ENCODE results near the gene DNAH1.
A peak's percentile ranks its signal among the peaks of the same experiment; 100 is the strongest.
"Not testable (repeated sequence)": the region's sequence is repeated elsewhere in the genome, so short reads cannot be mapped to it uniquely, and the experiment has no call there.

The DNAH1 gene

DNA sequence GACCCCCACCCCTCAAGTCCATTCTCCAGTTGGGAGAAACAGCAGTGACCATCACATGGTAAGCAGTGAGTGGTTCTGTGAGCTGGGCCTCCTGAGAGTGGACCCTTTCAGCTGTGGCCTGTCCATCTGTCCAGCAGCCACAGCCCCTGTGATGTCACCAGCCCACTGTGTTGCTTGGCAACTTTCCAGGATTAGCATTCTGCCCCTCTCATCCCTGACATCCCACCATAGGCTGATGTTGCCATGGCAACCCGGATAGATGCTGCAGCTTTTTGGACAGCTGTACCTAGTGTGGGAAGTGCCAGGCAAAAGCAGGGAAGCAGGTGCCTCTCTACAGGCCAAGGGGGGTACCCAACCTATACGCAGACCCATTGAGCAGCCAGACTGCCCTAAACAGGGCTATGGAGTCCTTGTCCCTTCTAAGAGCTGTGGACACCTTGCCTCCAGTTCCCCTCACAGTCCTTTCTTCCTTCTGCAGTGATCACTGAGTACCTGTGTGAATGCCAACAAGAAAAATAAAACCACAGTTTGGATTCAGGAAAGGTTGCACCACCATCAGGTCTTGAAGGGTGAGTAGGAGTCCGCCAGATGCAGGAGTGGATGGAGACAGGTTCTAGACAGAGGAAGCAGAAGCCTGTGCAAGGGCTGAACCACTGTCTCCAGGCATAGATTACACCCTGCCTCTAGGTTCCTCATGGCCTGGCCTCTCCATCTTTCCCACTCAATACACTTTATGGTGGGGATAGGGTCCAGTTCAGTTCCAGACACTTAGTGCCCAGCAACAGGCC is at the start of gene DNAH1:
Gene DNAH1 (plus strand): TSS at position 343 of the 788 bp plus-strand sequence. CDS start 6,124 bp downstream, outside the sequence.
- peak; percentile 90 to 91 for DNase-seq

DNA sequence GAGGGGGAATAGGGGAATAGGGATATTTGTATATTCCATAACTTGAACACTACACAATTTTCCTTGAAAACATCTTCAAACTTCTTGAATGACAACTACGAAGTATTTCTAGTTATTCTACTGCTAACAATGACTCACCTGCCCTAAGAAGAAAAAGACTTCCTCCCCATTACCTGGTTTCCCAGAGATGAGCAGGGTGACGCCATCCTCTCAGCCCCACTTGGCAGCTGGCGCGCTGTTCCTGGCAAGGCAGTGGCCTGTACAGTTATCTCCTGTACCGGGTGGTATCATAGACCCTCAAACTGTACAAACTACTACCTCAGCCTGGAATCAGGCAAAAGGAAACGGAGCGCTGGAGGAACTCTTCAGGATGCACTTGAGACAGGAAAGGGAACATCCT is 48.1 kb upstream of the DNAH1 start:
- DNase-seq = no peak

DNA sequence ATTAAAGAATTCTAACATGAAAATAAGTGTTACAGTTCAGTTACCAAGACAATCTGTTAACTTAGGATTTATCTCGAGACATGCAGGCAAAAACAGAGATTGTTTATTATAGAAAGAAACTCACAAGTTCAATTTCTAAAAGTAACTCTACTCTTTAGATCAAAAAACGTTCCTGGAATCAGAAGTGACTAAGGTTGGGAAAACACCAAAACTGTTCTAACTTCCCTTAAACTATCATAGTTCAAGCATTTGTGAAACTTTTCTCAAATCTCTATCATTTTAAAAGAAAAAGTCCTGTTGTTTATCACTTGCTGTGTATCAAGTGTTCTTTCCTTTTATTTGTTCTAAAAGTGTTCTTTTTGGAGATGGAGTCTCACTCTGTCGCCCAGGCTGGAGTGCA is 46.3 kb upstream of the DNAH1 start:
- DNase-seq = no peak

DNA sequence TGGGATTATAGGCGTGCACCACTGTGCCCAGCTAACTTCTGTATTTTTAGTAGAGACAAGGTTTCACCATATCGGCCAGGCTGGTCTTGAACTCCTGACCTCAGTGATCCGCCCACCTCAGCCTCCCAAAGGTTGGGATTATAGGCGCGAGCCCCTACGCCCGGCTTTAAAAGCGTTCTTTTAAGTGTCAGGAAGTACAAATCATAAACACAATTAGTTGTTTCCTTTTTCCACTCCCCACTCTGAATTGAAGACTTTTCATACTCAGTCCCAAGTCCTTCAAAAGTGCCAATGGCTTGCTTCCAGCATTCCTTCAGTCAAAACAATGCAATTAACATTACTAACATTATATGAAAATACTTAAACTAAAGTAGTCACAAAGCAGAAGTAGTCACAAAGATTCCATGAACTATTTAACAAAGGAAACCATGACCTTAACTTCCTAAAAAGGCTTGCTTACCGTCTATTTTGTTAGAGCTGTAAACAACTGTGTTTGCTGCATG is 45.8 kb upstream of the DNAH1 start:
- DNase-seq = no peak

DNA sequence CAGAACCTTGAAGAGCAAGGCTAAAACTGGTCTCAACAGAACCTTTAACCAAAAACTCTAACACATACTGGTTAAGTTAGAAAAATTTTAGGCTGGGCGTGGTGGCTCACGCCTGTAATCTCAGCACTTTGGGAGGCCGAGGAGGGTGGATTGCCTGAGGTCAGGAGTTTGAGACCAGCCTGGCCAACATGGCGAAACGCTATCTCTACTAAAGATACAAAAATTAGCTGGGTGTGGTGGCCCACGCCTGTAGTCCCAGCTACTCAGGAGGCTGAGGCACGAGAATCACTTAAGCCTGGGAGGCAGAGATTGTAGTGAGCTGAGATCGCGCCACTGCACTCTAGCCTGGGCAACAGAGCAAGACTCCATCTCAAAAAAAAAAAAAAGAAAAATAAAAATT is 43.9 kb upstream of the DNAH1 start:
- not testable (repeated sequence) for DNase-seq

DNA sequence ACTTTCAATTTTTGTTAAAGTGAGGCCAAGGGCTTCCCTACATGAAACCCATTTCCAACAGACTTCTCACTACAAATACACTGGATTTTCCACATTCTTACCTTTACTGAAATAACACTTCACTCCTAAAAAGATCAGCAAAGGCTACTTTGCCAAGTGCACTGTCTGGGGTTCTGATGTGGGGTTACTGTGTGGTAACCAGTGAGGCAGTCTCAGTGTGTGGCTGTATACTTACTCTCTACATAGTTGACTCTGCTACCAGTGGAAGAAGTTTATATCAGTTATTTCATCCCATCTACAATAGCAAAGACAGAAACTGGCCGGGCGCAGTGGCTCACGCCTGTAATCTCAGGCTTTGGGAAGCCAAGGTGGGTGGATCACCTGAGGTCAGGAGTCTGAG is 43.3 kb upstream of the DNAH1 start:
- no peak for DNase-seq

DNA sequence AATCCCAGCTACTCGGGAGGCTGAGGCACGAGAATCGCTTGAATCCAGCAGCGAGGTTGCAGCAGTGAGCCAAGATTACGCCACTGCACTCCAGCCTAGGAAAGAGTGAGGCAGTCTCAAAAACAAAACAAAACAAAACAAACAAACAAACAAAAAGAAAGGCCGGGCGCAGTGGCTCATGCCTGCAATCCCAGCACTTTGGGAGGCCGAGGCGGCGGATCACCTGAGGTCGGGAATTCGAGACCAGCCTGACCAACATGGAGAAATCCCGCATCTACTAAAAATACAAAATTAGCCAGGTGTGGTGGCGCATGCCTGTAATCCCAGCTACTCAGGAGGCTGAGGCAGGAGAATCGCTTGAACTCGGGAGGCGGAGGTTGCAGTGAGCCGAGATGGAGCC is 41.3 kb upstream of the DNAH1 start:
- not testable (repeated sequence) for DNase-seq

DNA sequence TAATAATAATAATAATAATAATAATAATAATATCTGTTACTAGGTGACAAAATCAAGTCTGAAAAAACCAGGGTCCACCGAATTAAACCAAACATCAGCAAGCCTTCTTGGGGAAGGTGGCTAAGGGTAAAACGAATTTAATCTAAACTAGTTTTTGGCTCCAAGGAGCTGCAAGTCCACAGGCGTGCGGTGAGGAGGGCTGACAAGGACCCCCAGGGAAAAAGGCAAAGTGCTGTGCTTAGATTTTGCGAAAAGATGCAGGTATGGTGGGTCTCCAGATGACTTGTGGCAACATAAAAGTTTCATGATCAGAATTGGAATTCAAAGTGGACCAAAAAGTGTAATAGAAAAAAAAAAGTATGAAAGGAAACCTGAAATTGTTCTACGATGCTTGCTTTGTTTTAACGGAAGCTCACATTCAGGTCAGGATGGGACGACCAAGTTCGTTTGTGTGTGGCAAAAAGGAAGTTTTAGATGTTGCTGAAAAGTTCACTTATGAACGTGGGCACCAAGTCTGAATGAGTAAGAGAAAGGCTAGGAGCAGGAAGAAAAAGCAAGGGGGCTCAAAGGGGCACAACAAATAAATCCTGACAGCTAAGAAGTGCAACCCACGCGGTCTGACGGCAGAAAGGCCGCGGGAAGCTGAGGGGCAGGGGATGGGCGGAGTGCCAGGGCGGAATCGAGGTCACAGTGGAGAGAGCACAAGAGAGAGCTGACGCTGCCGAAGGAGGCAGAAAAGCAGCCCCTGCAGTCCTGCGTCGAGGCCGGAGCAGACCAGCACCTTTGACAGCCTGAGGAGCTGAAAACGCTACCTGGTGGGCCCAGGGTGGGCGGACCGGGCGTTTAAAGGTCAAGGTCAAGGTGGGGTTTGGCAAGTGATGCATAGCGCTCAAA is 38.8 kb upstream of the DNAH1 start:
- peak; percentile 12 to 44 for DNase-seq

DNA sequence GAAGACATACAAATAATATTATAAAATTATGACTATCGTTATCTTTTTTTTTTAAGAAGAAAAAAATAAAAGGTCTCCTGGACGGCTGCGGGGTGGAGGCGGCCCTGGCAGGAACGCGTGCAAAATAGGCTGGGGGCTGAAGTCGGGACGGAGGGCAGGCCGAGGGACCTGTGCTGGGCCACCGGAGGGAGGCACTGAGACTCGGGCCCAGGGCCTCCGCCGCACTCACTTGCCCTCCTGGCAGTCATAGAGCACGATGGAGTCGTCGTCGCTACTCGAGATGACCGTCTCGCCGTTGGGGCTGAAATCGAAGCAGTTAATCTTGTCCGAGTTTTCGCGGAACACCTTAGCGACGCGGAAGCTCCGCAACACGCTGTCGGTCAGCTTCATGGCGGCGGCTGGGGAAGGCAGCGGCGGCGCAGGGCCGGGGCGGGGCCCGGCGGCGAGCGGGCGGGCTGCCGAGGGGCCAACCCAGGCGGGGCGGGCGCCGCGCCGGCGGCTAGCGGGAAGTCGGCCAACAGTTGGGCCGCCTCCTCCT is 38.1 kb upstream of the DNAH1 start:
- DNase-seq = peak in 1 of 2 experiments; percentile 38

DNA sequence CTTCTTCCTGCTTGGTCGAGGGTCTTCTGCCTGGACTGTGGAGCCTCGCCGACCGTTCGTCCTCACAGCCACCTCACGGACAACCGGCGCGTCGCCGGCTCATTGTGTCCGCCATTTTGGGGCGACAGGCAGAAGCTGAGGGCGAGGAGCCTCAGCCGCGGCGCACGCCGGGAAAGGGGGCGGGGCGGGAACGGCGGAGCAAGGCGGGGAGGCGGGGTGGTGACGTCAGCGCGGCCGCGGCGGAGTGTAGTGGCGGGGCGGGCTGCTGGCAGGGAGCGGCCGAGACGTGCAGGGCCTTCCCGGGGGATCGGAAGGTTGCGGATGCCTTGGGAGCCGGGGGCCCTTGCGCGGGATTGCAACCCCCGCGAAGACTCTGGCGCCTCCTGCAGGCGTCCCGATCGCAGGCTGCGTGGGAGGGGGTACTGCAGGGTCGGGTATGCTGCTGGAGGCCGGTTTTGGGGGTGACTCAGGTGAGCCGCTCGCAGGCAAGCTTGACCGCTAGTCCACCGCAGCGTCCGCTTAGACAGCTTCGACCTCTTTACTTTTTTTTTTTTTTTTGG is 37.5 kb upstream of the DNAH1 start, which contains the start of gene WDR82:
Gene WDR82 (minus strand): TSS at position 140 of the 560 bp plus-strand sequence. CDS start 288 bp downstream, outside the sequence.
- peak; percentile 75 to 84 for DNase-seq

DNA sequence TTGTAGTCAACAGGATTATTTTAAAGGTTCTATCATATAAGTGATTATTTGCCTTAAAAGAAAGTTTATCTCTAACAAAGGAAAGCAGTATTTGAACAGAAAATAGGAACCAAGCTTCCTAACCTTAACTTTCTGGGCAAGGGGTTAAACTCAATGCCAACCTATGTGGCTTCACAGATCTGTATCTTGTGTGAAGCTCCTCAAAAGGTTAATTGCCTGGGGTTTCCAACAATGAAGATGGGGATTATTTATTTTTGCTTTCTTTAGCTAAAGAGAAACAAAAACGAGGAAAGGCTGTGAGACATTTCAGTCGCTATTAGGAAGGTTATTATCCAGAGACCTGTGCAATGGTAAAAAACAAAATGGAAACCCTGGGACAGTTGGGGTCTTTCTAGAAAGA is 36.5 kb upstream of the DNAH1 start:
- DNase-seq = no peak

DNA sequence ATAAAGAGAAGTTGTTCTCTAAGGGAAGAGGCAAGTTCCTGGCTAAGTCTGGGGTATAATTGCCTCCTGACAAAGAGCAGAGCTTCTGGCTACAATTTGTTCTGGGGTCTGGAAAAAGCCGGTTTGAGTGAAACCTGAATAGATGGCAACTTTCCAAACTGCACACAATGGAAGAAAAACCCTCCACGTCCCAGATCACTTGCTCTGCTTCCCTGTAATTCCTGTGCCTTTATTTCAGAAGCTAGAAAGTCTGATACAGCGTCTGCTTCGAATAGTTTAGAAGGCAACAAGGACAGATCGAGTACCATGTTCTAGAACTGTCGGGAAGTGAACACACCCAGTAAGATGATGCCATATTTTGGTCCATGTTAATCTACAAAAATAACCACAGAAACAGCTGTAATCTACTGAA is 36.1 kb upstream of the DNAH1 start:
- DNase-seq = no peak

DNA sequence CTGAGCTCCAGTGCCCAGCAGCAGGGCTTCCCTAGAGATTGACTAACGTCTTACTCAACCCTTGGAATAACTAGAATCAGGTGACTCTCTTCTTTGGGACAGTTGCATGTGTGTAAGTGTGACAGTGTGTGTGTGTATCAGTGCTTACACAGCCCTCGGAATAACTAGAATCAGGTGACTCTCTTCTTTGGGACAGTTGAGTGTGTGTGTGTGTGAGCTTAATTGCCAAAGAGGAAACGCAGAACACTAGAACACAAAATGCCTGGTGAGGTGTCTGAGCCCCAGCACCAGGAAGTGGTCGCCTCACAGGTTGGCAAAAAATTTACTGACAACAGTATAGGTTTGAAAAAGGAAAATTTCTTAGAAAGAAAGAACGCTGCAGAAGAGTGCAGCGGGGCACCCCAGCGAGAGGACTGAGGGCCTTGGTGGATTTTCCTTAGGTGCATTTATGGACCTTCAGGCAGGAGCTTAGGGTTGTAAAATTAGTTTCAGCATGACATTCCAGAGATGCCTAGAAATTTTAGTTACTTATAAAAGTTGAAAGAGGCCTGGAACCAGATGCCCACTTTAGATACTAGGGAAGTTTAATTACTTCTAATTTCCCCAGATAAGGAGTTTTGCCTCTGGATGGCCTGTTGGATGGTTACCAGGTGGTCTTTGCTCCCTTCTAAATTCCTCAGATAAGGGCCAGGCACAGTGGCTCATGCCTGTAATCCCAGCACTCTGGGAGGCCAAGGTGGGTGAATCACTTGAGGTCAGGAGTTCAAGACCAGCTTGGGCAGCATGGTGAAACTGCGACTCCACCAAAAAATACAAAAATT is 33.9 kb upstream of the DNAH1 start:
- no peak for DNase-seq

DNA sequence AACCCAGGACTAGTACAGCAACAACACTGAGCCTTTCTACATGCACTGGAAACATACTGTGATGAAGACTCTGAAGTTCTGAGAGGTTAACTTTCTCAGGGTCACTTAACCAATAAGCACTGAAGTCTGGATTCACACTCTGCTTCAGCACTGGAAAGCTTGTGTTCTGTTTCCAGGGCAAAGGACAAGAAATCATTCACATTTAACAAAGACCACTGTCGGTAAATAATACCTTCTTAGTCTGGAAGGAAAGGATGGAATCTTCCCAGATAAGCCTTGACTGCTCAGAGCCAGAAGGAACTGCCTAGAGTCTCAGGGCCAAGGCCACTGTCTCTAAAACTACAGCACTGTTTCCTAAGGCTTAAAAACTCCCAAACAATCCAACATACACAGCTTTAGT is 32.8 kb upstream of the DNAH1 start:
- no peak for DNase-seq

DNA sequence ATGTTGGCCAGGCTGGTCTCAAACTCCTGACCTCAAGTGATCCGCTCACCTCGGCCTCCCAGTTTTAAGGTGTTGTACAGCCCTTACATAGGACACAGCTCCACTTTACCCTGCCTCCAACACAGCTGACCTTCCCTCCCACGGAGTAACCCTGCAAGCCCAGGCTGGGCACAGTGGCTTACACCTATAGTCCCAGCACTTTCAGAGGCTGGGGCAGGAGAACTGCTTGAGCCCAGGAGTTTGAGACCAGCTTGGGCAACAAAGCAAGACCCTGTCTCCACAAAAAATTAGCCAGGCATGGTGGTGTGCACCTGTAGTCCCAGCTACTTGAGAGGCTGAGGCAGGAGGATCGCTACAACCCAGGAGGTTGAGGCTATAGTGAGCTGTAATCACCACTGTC is 32.1 kb upstream of the DNAH1 start:
- DNase-seq = not testable (repeated sequence)

DNA sequence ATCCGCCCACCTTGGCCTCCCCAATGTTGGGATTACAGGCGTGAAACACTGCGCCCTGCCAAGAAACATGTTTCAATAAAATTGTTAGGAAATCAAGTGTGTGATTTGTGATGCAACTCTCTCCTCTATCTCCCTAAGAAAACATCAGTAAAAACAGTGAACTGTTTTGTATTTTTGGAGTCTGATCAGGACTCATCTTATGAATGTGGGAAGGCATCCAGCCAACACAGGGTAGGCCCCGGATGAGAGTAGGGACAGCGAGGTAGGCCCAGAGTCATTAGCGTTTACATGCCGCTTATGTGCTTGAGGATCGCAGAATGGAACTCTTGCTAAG is 29.4 kb upstream of the DNAH1 start:
- DNase-seq = no peak

DNA sequence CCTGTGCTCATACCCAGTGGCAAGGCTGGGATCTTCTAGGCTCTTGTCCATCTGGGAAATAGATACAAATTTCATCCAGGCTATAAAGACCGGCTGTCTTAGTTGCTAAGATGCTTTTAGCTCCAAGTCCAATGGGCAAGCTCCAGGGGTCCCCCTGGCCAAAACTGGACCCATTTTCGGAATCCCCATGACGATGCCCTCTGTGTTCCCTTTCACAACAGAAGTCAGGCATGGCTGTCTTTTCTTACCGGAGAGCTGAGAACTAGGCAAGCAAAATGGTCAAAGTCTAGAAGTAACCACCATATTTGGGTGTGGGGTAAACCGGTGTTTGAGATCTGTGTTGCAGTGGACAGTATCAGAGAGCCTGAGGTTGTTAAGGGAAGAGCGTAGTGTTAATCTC is 27.4 kb upstream of the DNAH1 start:
- no peak for DNase-seq

DNA sequence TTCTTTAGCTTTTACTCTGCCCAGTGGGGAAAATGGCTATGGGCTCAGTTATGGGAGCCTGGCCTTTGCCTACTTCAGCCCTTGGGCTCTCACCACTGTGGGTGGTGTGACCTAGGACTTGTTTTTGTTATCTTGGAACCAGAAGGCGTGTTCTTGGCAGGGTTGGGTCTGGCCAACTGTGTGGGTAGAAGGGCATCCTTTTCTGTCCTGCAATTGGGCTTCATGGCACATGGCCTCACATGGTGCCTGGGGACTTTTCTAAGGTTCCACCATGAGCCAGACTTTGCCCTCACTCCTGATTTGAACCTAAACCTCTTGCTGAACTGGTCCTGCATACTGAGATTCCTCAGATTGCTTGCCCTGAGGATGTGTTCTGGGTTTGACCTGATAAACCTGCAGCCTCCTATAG is 26.8 kb upstream of the DNAH1 start:
- DNase-seq = no peak

DNA sequence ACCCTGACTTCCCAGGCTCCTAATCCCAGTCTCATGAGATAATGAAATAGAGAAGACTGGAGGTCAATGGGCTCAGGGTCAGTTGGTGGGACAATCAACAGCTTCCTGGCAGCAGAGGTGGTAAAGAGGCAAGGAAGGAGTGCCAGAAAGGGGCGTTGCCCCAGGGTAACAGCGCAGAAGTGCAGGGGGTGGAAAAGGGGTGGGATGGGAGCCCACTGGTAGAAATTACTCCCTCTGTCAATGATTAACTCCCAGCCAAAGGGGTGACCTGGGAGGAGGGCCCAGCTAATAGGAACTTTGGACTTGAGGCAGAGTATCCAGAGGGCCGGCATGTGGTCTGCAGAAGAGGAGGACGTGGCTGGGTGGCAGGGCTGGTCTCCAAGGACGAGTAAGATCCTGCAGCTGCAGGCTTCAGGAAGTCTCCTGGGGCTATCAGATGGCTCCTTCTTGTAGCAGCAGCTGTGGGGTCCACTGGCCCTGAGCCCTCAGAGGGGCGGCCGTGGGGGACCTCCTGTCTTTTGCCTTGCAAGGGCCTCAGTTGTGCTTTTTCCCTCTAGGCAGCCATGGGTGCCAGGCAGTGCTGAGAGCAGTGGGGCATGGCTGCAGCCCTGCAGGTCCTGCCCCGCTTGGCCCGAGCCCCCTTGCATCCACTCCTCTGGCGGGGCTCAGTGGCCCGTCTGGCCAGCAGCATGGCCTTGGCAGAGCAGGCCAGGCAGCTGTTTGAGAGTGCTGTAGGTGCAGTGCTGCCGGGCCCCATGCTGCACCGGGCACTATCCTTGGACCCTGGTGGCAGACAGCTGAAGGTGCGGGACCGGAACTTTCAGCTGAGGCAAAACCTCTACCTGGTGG is 26.1 kb upstream of the DNAH1 start:
- no peak for DNase-seq

DNA sequence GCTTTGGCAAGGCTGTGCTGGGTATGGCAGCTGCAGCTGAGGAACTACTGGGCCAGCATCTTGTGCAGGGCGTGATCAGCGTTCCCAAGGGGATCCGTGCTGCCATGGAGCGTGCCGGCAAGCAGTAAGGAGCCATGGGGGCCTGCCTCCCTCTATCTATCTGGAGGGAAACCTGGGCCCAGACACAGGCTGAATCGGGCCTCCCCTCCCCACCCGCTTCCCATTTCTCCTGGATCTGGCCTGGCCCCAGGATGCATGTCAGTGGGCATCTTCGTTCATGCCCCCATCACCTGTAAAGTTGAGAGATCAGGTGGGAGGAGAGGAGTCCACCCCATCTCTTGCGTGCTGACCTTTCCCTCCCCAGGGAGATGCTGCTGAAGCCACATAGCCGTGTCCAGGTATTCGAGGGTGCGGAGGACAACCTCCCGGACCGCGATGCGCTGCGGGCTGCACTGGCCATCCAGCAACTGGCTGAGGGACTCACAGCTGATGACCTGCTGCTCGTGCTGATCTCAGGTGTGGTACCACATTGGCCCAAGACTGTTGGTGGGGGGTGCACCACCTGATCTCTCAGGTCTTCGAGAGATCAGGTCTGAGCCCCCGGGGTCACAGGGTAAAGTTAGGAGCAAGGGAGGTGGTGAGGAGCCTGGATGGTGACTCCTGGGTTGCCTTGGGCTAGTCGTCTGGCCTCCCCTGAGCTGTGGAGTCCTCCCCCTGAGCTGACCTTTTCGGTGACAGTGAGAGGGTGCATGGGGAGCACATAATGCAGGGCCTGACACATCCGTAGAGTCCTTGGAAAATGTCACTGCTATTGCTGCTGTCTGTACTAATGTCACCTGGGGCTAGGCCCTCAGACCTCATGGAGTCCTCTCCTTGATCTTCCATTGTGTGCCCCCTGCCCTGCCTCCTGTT is 25.3 kb upstream of the DNAH1 start:
- DNase-seq = no peak

Measured in NCI-H524 (cell line).